Astrocyte of the cerebellum (primary cell): ENCODE measurements around the gene CCDC179.

ENCODE experiments used
- DNase-seq: peaks from one replicate; pipeline ENCODE4 v3.0.0-alpha.2; 2011; ENCODE audit warnings: low read depth
- H3K4me3 ChIP-seq: 2 replicates; pipeline ENCODE4 v1.5.1; 2011; ENCODE audit warnings: mild to moderate bottlenecking, low read depth, low read length, moderate library complexity
- CTCF ChIP-seq: IDR thresholded peaks from 2 replicates; pipeline ENCODE4 v1.5.1; 2012; ENCODE audit warnings: low read length, low read depth, moderate library complexity, mild to moderate bottlenecking; ENCODE audit errors: missing control alignments
- in situ Hi-C: cut with HindIII; loops from 2 replicates; pipeline ENCODE4 v1.10.0; 2017; ENCODE audit warnings: low sequenced_read_pairs

The CCDC179 gene

DNA sequence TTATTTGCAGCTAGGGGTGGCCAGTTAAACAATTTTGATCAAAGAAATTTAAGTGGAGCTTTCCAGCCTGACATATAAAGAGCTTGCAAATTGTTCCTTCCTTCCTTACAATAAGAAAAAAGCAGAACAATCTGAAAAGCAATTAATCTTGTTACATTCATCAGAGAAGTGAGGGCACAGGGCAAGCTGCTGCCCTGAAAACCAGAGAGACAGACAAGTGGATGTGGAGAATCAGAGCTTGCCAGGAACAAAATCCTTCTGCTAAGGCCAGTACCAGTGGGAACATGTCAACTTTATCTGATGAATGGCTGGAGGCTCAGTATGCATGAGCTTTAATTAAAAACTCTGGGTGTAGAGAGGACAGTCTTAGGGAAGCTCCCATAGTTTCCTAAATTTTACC lies 8.8 kb downstream of the CCDC179 start:
- no peak for DNase-seq
- in situ Hi-C loops, result no loop called here
- no peak overlapping the region for H3K4me3 ChIP-seq
- no peak for TF ChIP-seq CTCF

DNA sequence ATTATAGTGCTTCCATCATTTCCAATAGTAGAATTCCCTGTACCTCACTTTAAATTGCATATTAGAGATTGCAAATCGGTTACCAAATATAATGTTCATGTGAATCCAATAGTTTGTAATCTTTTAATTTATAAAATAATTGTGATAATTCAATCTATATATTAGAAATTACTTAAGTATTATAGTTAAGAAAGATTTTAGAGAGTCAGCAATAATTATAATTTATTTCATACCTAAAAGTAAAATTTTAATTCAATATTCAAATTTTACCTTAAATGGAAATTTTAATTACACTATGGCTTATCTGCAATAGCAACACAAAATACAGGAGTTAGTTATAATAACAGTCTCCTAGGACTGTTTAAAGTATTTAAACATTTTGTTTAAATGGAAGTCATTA lies 13.5 kb downstream of the CCDC179 start:
- in situ Hi-C loops, result no loop called here
- H3K4me3 ChIP-seq, result no peak overlapping the region
- no peak for DNase-seq
- TF ChIP-seq CTCF, result no peak

DNA sequence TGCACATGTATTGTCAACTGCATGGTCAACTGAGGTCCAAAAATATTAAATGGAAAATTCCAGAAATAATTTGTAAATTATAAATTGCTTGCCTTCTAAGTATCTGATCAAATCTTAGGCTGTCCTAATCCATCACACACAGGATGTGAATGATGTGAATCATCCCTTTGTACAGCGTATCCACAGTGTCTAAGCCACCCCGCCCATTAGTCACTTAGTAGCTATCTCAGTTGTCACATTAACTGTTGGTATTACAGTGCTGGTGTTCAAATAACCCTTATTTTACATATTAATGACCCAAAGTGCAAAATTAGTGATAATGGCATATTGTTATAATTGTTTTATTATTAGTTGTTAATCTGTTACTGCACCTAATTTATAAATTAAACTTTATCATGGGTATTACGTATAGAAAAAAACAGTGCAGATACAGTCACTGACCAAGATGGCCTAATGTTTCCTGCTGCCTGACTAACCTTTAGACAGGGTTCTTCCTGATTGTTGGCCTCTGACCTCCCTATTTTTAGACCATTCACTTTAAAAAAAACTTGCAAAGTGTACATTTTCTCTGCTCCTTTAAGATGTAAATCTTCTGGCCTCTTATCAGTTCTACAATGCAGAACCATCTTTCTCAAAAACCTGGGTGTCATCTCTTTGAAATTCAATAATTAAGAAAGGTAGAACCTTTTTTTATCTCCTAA lies 27.8 kb downstream of the CCDC179 start:
- DNase-seq, result no peak
- in situ Hi-C loops, result no loop called here
- TF ChIP-seq CTCF, result no peak

GRCh38 chr11:22830082-22830414 lies 30.2 kb downstream of the CCDC179 start:
- DNase-seq, result no peak
- peak overlapping the region; percentile 96 for H3K4me3 ChIP-seq
- TF ChIP-seq CTCF, result no peak
- in situ Hi-C loops, result no loop called here

More for the DNA sequence above, 27.8 kb downstream of the CCDC179 start:
- no peak overlapping the region for H3K4me3 ChIP-seq

DNA sequence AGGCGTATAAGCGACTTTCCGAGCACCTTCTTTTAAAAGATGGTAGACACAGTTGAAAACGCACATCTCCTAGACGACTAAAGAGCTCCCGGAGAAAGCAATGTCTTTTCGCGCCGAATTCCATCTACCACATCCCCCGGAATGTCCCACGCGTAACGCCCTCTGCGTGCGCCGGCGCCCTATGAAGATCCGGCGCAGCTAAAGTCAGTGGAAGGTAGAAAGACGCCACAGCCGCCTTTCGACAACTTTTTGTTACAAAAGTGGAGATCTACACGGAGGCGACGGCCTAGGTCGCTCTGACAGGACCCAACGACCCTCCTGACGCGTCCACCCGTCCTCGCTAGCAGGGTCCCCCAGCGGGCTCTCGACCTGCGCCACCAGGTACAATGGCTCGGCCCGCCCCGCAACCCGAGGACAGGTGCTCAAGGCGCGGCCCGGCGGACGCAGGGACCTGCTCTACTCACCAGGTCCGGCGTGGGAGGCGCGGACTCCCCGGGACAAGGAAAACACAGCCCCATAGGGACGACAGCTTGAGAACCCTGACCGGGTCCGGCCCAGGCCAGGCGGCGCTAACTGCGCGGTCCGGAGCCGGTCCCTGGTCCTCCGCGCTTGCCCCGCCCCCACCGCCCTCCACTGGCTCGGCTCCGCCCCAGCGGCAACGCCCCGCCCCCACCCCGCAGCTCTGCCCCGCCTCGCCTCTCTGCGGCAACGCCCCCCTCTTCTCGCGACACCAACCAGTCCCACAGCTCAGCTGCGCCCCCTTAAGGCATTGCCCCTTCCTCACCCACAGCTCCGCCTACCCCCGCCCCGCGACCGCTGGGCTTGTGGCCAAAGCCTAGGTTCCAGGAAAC lies 30.8 kb downstream of the CCDC179 start, which contains the start of gene SVIP:
TSS of gene SVIP (minus strand) at position 571 of the 851 bp plus-strand sequence. CDS start at position 518, 53 bp downstream.
- peak; percentile 72 for TF ChIP-seq CTCF
- peak within 1 kb of the TSS; percentile 96 for H3K4me3 ChIP-seq
- in situ Hi-C loops, result no loop called here
- peak; percentile 86 for DNase-seq

GRCh38 chr11:22828373-22828772 lies 31.9 kb downstream of the CCDC179 start:
- no peak for DNase-seq
- no peak overlapping the region for H3K4me3 ChIP-seq
- TF ChIP-seq CTCF, result no peak
- in situ Hi-C loops, result no loop called here
